MM.1S (cell line): ENCODE results near the gene NIPSNAP3A.

Experiments used
- EZH2 ChIP-seq: fragments of 300-600 bp; sonication (generic); optimal IDR thresholded peaks from 2 replicates; pipeline ENCODE3; 2017; ENCODE audit warnings: low read depth, mild to moderate bottlenecking, antibody characterized with exemption, low read length, mixed read lengths
- EZH2phosphoT487 ChIP-seq: fragments of 300-600 bp; sonication (generic); IDR thresholded peaks from 2 replicates; pipeline ENCODE4 v1.6.1; 2018; ENCODE audit warnings: antibody characterized with exemption, low read length
- TF ChIP-seq, protein P1 (sequence below): fragments of 300-600 bp; sonication (generic); IDR thresholded peaks from 2 replicates; pipeline ENCODE4 v1.5.1; 2016; ENCODE audit warnings: antibody characterized with exemption, low read length, mixed read lengths

DNA sequence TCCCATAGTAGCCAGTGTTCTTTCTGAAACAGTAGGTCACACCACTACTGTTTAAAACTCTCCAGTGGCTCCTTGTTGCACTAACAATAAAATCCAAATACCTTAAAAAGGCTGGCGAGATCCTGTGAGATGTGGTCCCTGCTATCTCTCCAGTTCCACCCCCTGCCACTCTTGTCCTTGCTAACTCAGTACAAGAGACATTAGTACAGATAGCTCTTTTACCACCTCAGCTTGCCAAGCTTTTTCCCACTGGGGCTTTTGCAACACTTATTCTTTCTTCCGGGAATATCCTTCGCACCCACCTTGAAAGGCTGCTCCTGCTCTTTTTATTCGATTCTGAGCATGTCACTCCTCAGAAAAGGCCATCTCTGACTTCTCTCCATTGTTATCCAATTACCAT, 31.3 kb downstream of the NIPSNAP3A start:
- TF ChIP-seq, protein P1, sequence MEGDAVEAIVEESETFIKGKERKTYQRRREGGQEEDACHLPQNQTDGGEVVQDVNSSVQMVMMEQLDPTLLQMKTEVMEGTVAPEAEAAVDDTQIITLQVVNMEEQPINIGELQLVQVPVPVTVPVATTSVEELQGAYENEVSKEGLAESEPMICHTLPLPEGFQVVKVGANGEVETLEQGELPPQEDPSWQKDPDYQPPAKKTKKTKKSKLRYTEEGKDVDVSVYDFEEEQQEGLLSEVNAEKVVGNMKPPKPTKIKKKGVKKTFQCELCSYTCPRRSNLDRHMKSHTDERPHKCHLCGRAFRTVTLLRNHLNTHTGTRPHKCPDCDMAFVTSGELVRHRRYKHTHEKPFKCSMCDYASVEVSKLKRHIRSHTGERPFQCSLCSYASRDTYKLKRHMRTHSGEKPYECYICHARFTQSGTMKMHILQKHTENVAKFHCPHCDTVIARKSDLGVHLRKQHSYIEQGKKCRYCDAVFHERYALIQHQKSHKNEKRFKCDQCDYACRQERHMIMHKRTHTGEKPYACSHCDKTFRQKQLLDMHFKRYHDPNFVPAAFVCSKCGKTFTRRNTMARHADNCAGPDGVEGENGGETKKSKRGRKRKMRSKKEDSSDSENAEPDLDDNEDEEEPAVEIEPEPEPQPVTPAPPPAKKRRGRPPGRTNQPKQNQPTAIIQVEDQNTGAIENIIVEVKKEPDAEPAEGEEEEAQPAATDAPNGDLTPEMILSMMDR, result no peak
- TF ChIP-seq EZH2 (no peak), EZH2phosphoT487 (no peak)
